Ammon's horn (tissue), 1 donor: ENCODE results near the gene MYO3B.
"Not testable (repeated sequence)": the region's sequence is repeated elsewhere in the genome, so short reads cannot be mapped to it uniquely, and the experiment has no call there.

Source experiments
- DNase-seq: peaks from one replicate; pipeline ENCODE4 v3.0.0-alpha.2; 2016; ENCODE audit warnings: low spot score

Gene MYO3B

DNA sequence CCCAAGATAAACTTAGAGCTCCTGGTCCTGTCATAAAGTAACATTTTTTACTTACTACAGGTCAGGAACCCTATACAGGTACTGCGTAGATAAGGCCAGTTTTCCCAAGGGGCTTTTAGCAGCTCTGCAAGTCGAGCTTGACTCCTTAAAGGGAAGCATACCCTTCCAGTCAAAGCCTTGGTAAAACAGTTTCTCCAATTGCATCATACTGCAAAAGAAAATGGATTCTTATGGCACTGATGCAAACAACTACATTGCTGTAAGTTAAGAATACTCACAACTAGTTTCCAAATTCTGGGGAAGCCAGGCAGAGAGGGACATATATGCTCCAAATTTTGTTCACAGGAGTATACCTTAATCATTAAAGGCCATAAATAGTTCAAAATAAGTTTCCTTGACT is 31.0 kb downstream of the MYO3B start:
- DNase-seq, result no peak

DNA sequence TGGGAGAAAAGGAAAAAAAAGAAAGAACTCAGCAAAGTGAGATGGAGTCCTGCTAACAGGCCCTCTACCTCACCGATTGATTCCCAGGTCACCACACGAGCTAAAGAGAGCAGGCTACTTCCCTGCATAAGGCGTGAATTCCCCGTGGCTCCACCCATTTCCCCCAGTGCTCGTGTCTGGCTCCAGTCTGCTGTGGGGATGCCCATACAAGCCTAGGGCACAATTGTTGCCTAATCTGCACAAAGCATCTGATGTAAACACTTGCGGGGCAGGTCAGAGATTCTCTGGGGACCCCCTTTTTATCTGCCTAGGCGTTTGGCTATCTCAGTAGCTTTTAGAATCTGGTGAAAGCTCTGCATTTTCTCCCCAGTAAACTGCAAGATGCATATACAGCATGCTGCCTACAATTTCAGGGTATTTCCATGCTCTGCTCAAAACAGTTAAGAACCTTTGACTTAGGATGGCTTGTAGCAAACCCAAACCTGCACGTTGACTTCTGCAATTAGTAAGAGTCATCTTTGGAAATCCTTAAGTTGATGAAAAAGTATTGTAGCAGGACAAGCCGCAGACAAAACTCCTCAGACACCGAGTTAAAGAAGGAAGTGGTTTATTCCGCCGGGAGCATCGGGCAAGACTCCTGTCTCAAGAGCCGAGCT is 34.8 kb downstream of the MYO3B start:
- no peak for DNase-seq

DNA sequence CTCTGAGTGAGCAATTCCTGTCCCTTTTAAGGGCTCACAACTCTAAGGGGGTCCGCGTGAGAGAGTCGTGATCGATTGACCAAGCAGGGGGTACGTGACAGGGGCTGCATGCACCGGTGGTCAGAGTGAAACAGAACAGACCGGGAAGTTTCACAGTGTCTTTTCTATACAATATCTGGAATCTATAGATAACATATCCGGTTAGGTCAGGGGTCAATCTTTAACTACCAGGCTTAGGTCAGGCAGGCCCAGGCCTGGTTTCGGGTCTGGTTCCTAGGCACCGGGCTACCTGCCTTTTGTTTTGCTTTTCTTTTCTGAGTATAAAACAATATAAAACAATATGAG is 35.3 kb downstream of the MYO3B start:
- DNase-seq, result not testable (repeated sequence)

DNA sequence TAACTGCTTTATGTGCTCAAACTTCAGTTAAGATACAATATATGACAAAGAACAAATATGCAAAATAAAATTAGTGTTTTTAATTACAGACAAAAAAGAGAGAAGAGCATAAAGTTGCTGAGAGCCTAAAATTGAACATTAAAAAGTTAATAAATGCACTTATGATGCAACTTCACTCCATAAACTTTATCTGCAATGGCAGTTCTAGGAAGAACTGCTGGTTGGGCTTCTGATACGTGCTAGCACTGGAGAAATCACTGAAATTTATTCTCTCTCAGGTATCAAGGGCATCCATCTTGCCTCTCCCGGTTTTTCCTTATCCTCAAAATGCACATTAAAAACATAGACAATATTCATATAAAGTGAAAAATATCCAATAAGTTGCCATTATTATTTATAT is 35.7 kb downstream of the MYO3B start:
- DNase-seq, result no peak

DNA sequence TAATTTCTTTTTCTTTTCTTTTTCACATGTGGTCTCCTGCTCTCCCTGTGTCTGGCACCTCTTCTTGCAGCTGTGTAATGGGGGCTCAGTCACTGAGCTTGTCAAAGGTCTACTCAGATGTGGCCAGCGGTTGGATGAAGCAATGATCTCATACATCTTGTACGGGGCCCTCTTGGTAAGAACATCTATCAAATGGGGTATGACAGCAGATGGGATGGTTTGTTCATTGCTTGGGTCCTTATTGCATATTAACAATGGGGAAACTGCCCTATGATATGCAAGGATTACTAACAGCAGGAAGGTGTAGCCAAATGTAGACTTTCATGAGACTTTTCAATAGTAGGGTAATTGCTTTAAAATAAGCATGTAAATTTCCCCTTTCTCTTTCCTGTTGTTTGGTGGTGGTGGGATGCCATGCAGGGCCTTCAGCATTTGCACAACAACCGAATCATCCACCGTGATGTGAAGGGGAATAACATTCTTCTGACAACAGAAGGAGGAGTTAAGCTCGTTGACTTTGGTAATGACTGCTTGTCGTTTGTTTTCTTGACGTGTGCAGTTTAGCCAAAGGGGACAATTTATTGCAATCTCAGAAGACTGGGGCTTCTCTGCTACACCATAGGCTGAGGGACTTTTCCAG is 36.5 kb downstream of the MYO3B start:
- DNase-seq, result no peak

DNA sequence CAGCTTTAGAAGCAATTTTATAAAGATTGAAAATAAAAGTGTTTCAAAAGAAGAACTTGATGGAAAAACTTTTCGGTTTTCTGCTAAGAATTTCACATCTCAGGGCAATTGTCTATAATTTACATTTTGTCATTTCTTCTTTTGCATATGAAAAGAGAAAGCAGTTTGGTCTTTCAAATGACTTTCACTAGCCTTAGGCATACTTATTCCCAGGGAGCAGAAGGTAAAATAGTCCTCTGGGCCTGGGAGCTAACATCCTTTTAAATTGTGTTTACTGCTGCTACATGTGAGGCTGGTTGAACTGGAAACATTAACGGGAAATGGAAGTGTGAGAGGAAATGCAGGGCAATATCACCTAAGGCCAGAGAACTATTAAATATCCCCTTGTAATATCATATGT is 37.1 kb downstream of the MYO3B start:
- DNase-seq, result no peak

DNA sequence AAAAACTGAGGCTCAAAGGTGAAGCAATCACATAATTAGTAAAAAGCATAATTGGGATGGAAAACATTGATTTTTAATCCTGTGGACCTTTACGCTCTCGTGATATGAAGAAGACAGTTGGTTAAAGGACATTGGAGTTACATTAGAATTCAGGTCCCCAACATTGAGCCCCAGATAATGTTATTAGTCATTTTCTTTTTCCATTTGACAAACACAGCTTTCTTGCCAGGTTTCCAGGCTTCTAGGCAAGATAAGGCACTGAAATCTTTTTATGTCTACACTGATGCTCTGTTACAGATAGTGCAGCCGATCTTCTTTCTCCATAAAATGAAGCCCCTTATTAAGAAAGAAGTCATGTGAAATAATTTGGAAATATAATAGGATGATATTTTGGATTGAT is 38.5 kb downstream of the MYO3B start:
- DNase-seq, result no peak

DNA sequence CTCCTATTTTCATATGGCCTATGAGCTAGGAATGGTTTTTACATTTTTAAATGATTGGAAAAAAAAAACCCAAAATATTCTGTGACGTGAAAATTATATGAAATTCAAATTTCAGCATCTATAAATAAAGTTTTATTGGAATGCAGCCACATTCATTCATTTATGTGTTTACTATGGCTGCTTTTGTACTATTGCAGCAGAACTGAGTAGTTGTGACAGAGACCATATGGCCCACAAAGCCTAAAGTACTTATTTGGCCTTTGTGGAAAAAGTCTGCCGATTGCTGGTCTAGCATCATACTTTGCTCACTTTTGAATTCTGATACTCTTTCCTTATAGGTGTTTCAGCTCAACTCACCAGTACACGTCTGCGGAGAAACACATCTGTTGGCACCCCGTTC is 39.0 kb downstream of the MYO3B start:
- no peak for DNase-seq

DNA sequence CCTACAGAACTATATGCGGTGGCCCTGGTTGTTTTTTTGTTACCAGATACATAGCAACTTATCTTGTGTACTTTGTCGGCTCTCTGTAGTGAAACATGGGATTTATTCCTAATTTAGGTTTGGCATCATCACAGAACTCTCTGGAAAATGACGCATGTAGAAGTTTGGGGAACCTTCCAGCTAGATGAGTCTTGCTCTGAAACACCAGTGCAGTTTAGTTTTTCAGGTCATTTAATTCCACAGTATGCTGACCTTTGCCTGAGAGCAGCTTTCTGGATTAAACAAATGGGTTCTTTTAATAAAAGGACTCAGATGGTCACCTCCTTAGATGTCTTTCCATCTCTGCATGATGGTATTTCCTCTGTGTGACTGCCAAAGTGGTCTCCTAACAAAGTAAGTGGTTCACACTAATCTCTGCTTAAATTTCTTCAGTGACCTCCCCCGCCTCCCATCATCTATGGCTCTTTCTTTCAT is 39.9 kb downstream of the MYO3B start:
- DNase-seq, result no peak

DNA sequence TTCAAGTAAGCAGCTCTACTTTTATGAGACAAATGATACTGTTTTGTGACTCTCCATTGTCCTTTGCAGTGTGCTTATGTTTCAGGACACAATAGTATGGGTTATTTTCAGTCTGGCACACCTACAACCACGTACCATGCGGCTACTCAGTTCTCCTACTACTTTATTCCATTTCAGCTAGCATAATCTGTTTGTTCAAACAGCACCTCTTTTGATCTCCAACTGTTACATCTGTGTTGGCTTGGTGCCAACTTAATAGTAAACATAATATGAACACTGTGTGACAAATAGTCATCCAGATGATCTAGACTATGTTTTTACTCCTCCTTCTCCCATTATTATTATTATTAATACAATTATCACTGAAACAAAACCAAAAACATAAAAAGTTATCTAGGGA is 40.5 kb downstream of the MYO3B start:
- no peak for DNase-seq

DNA sequence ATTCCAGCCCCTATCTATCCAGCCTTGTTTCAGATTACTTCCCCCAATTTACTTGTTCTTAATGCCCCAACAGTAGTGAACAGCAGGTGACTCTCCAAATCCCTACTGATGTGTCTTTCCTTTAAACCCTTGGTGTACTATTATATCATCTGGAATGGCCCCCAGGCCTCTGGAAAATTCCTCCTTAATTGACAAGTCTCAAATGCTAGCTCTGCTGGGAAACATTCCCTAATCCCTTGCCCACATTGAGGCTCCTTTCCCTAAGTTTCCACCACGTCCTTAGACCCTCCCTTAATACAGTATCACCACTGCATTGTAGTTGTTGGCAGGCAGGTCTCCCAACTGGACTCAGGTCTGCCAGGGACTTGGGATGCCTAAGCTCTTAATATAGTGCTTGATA is 41.0 kb downstream of the MYO3B start:
- no peak for DNase-seq

DNA sequence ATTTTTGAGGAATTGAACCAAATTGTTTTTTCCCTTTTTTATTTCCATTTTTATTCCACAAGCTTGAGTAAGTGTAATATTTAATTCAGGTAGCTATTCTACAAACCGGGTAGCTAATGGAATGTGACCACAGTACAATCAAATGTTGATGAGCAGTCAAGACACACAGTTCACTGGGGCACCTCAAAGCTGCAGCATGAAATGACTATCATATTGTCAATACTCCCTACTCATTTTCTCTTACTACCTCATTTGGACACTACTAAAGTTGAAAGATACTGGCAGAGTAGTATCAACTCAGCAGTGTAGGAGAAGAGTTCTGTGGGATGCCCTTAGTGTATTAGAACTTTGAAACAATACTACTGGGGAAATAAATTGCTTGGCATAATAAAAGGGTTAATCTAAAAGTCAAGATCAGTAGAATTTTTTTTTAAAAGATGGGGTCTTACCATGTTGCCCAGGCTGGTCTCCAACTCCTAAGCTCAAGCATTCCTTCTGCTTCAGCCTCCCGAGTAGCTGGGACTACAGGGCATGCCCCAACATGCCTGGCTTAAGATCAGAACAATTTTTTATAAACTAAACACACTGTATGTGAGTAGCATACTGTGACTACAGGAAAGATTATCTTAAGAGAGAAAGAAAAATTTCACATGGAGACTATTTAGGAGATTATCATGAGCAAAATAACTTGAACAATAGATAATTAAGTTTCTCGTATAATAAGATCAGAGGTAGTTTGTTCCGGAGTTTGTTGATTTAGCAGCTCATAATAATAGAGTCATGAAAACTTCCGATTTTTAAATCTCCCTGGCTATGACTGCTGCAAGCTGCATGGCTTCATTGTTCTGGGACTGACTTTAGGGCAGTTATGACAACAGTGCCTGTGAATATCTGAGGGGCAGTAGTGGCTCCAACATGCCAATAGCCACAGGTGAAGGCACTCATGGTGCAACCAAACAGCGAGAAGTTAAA is 43.7 kb downstream of the MYO3B start:
- DNase-seq, result no peak

DNA sequence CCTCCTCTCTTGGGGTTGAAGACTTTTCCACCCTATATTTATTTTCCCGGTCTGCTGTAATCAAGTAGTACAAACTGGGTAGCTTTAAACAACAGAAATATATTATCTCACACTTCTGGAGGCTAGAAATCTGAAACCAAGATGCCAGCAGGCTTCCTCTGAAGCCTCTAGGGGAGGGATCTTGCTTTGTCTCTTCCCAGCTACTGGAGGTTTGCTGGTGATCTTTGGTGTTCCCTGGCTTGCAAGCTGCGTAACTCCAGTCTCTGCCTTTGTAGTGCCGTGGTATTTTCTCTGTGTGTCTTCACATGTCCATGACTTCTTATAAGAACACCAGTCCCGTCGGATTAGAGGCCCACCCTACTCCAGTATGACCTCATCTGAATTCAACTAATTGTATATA is 44.4 kb downstream of the MYO3B start:
- DNase-seq, result no peak

DNA sequence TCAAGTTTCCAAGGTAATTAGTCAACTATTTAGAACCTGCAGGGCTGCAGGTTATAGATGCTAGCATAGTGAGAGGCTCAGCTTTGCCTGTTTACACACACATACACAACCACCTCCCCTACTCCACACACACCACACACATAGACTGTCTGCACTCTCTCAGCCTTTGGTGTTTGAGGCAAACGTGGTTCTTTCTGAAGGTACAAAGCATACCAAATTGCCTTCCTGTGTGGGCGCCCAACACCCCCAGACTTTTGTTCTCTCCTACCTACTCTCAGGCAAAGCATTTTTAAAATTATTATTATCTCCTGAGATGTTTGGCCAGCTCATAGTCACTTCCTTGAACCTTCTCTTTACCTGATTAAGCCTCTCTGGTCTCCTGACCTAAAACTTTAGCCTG is 44.9 kb downstream of the MYO3B start:
- peak; percentile 57 for DNase-seq

DNA sequence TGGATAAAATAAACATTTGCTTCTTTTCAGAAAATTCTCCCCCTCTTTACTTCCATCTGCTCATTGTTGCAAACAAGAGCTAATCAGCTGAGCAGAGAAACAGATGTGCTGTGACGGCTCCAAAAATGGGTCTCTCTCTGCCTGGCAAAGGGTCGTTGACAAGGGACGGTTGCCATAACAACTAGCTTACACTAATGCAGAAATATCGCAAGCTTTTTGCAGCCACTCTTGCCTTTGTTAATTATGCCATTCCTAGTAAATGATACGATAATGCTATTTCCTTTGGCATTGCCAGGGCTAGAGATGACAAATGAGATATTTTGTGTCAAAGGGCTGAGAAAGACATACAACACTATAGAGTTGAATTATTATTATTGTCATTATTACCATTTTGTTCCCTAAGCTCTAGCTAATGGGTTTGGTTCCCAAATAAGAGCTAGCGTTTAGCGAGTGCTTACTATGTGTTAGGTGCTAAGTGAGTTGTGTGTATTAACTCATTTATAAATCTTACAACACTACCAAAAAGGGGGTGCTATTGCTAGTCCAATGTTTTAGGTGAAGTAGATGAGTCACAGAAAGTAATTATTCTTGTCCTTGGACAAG is 46.8 kb downstream of the MYO3B start:
- peak; percentile 81 for DNase-seq

DNA sequence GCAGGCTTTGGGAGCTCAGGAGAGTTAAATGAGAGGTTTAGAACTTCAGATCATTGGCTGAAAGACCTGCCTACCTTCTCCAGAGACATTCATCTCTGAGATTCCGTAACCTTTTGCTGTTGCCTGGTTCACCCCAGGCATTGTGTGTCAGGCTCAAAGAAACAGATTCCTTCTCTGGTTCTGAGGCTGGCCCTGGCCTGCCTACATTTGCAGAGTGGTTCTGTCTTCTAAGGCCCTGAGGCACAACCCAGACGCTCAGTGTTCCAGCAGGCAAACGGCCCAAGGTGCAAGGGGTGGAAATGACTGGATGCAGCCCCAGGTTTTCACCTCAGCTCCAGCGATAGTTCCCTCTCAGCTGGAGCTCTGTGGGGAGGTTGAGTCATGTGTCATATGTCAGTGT is 48.3 kb downstream of the MYO3B start:
- DNase-seq, result no peak

DNA sequence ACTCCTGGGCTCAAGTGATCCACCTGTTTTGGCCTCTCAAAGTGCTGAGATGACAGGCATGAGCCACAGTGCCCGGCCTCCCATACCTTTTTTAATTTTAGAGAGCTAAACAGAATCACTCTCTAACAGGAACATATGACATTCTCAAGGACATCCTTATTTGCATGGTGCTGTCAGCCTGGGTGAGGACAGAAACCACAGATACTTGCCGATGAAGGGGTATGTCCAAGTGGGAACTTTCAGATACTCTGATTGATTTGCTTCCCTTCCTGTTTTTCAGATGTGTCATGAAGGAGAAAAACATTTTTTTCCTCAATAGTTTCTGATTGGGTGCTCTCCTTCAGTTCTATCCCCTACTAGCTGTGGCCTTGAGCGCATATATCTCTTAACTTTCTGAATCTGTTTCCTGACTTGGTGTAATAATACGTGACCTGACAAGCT is 49.6 kb downstream of the MYO3B start:
- DNase-seq, result no peak

DNA sequence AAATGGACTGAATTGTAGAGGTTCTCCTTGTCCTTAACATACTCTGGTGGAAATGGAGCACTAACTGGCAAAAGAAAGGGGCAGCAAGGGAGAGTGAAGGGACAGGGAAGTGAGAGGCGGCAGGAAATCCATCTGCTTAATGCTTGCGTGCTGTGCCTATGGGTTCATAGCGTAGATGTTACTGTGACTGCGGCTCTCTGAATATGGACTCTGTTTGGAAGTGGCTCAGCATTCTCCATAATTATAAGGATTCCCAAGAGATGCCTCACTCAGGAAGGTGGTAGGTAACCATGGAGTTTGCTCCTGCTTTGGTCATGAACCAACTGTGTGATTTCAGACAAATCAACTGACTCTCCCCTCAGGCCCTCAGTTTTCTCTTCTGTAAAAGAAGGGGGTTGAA is 50.0 kb downstream of the MYO3B start:
- no peak for DNase-seq

DNA sequence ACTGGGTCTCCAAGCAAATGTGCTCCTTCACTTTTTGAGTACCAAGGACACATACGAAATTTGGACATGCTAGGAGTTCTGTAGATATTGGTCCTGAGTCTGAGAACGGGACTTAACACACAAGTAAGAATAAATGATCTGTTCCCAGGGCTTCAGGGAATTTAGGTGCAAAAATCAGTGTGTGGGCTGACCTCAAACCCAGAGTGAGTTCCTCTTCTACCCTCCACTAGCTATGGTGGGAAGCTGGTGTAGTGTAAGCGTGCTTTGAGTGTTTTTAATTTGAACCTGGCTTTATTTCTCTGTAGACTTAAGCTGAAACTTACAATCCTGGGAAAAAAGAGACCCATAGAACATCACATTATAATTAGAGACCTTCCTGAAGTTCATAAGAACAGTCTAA is 50.5 kb downstream of the MYO3B start:
- no peak for DNase-seq

DNA sequence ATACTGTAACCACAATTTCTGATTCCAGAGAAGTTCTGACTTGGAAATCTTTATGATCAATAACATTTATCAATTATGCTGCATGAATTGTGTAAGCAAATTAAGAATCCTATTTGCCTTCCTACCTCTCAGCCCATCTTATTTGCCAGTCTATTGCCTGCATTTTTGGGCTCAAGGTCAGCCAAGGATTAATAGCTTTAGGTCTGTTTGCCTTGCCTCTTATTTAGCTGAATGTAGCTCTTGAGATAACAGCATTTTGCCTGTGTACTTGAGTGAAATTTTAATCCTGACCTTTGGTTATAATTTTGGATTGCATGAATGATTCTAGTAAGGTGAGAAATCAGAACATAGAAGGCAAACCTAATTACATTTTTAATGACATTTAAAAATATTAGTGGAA is 51.2 kb downstream of the MYO3B start:
- DNase-seq, result no peak

DNA sequence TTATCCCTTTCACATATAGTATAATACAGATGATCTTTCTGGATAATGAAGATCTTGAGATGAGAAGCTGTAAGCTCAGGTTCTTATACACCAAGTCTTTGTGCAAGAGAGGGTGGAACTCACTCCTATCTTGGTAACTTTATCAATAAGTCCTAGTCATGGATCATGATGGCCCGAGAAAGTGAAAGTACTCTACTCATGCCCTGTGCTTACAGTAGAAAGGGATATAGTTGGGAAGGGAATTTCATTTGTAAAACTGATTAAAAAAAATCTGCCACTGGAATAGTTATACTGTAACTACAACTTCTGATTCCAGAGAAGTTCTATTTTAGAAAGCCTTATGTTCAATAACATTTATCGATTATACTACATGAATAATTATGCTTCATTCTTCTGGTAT is 51.8 kb downstream of the MYO3B start:
- DNase-seq, result no peak

DNA sequence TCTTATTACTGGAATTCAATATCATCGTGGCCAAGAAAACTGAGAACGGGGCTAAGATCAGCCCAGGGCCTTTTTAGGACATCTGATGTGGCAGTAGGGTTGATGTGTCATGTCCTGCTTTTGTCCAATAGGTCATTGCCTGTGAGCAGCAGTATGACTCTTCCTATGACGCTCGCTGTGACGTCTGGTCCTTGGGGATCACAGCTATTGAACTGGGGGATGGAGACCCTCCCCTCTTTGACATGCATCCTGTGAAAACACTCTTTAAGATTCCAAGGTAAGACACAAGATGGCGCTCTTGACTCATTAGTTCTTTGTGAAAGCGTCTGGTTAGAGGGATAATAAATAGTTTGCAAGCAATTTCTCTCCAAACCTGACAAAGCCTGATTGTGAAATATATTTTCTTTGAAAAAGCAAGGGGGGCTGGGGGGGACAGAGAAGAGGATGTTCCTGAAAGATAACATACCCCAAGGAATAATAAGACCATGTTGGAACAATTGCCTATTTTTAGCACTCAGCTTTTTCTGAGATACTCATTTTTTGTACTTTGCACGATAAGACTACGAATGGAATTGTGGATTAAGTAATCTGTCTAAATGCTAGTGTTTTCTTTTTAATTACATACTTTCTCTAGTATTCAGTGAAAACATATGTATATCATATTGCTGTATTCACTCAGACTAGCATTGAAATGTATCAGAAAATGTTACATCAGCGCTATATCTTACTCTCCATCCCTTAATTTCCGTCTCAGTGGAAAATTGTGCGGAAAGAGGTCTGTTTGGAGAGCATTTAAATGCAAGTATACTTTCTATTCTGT is 58.1 kb downstream of the MYO3B start:
- DNase-seq, result peak; percentile 70
